Myocyte (in vitro differentiated cells): ENCODE data around the gene LY6G6C. TPM values are rescaled to one million over a fixed set of nuclear protein-coding genes. Genes with fewer than 3 reads are reported as not detected.
A peak's percentile ranks its signal among the peaks of the same experiment; 100 is the strongest.

Source experiments
- DNase-seq: peaks from one replicate; pipeline ENCODE4 v3.0.0-alpha.2; 2012; ENCODE audit warnings: low read depth
- total RNA-seq: library from RNA; depleted of rRNA; stranded (reverse); fragments of >200 nt; gene quantifications from 2 replicates; pipeline ENCODE4 v1.2.3, GENCODE V29; 2014

The LY6G6C gene
- total RNA-seq, 1 donor from 2014 or later = not detected

GRCh38 chr6:31727717-31728671, 6.4 kb upstream of the LY6G6C start:
- no peak for DNase-seq

DNA sequence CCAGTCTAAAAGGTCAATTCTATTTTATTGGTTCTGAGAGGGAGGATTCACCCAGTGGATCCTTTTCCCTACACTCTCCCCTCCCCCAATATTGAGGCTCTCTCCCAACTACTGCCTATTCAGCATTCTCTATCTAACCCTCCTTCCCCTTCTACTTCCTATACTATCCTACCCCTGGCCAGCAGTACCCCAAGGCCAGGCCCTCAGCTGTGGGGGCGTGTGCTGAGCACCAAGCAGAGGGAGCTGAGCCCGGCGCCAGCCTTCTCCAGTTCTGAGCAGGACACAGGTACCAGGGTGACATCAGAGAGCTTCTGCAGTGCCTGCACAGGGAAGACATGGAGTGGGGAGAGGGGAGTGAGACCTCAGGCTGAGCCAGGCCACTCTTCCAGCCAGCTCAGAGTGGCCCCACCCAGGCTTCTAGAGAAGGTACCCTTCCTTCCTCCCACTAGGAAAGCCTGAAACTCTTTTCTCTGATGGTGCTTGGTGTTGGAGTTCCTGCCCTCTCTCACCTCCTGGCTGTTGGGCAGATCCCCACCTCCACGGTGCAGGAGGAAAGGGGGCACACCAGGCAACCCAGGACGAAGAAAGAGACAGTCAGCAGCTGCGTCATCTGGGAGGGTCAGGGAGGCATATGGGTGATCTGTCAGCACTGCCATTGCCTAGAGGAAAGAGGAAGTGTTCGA, 5.6 kb upstream of the LY6G6C start:
- DNase-seq = no peak

DNA sequence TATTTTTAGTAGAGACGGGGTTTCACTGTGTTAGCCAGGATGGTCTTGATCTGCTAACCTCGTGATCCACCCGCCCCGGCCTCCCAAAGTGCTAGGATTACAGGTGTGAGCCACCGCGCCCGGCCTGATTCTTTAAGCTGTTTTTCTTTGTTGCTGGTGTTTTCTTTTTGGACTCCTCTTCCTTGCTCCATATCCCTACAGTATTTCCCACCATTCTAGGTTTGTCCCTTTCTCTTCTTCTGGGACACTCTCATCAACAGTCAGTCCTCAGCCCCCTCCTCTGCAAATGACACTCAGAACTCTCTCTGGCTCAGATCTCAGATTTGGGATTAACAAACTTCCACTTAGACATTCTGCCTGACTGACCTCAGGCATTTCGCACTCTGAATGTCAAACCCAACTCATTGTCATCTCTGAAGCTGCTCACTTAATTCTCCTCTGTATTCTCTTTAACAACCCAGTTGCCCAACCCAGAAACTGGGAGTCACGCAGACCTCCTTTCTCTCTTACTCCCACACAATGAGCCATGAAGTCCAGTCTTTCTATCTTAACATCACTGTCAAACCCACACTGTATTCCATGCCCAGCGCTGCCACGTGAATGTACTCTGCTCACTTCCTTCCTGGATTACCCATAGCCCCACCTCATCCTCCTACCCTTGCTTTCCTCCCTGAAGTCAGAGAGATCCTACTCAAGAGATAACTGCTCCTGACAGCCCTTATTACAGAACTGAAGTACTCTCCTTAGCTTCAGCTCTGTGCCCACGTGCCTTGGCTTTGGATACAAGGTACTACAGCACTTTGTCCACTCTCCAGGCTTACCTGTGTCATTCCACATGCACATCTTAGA, 4.2 kb upstream of the LY6G6C start:
- DNase-seq = no peak

DNA sequence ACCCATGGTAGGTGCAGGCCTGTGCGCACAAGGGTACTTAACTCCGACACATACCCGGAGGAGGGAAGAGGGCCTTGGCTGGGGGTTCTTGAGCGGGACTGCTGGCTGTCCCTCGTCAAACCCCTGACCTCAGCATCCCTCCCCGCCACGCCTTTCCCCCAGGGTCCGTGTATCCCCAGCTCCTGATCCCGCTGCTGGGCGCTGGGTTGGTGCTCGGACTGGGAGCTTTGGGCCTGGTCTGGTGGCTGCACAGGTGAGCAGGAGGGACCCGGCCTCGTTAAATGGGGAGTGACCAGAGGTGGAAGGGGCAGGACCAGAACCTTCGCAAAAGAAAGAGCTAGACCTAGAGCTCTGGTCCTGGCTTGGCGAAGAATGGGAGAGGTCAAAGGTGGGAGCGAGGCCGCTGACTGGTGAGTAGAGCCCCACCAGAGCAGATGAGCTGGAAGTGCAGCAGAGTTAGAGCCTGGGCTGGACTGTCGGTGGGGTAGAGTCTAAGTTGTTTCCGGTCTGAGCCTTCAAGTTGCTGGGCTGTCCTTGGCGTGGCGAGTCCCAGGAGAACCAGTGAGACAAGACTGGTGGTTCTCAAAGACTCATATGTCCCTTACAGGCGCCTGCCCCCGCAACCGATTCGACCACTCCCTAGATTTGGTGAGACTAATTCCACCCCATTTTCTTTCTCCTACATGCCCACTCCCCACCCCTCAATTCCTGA, 2.6 kb upstream of the LY6G6C start:
- DNase-seq = no peak

DNA sequence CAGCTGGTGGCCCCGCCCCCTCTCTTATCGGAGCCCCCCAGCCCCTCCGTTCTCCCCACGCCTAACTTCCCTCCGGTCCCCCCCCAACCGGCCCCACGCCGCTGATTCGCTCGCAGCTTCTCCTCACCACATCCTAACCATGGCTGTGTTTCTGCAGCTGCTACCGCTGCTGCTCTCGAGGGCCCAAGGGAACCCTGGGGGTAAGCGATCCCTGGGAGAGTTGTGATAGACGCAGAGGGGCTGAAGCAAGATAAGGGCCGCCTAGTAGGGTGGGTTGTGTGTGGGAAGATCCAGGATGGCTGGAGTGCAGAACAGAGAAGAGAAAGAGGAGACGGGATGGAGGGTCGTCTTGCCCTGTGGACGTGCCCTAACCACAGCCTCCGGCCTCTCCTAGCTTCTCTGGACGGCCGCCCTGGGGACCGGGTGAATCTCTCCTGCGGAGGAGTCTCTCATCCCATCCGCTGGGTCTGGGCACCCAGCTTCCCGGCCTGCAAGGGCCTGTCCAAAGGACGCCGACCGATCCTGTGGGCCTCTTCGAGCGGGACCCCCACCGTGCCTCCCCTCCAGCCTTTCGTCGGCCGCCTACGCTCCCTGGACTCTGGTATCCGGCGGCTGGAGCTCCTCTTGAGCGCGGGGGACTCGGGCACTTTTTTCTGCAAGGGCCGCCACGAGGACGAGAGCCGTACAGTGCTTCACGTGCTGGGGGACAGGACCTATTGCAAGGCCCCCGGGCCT, 1.9 kb upstream of the LY6G6C start, which contains the start of gene MPIG6B:
Gene MPIG6B, plus strand, starts transcription at position 129 of the 735 bp plus-strand sequence. Its CDS starts 11 bp downstream, at position 140.
- DNase-seq = no peak

DNA sequence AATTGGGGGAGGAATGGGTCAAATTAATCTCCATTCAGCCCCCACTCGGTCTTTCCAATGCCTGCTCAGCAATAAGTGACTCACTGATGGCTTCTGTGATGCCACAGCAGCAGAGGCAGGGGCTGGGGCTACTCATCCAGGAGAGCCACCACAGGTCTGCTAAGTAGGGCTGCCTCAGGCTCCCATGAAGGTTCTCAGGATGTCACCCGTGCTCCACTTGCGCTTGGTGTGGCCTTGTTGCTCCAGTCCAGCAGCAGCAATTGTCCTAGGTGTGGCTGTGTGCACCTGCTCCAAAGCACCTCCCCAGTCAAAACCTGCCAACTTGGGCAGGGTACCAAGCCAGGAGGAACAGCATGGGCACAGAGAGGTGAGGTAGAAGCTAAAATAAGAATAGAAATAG, 627 bp upstream of the LY6G6C start:
- DNase-seq = no peak

GRCh38 chr6:31720196-31720770, 1.3 kb downstream of the LY6G6C start:
- no peak for DNase-seq

- DNase-seq = no peak
These were observed 2.5 kb downstream of the LY6G6C start for GRCh38 chr6:31719001-31719400.

DNA sequence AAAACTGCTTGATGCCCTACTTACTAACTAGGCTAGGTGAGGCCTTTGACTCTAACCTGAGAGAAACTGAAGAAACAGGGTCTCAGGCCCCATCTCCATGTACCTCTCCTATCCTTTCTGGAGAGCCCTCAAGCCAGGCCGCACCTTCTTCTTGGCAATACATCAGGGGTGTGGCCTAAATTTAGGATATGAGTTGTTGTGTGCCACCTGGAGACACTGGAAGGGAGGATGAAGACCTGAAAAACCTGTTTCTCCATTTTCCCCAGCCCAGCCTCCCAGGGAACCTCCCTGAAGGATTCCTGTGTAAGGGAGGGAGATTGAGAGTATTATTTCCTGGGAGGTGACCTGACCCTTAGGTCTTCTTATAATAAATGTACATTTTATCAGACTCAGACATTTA, 3.3 kb downstream of the LY6G6C start:
- no peak for DNase-seq

- DNase-seq = no peak
These were observed 3.9 kb downstream of the LY6G6C start for GRCh38 chr6:31717499-31718222.

DNA sequence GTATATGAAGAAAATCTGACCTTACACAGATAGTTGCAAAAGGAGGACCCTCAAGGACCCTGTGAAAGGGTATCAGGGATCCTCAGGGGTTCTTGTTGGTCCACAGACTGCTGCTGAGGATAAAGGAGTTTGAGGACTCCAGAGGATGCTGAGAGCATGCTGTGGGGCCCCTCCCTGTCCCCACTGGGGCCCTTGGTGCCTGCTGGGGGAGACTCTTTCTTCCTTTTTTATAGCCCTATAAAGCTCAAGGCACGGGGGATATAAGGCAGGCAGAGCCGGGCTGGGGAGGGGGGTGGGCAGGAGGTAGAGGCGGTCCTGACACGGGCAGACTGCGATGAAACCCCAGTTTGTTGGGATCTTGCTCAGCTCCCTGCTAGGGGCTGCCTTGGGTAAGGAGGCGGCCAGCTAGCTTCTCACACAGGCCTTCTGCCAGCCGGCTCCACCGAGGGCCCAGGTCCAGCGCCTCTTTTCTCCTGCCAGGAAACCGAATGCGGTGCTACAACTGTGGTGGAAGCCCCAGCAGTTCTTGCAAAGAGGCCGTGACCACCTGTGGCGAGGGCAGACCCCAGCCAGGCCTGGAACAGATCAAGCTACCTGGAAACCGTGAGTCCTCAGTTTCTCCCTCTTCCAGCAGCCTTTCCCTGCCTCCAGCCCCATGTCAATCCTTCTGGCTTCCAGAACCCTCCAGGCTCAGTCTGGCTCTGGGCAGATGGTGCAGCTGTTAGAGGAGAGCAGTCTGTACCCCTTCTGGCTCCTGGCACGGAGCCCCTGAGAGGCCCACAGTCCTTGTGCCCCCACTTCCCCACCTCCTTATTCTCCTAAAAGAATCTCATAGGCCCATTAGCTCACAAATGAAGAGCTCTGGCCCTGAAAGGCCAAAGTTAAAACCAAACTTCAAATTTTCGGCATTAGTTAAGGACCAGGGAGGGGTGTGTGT, 6.3 kb downstream of the LY6G6C start, which contains the start of gene LY6G6D:
Gene LY6G6D, plus strand, starts transcription at position 327 of the 937 bp plus-strand sequence. Its CDS starts 8 bp downstream, at position 335.
- DNase-seq = no peak

DNA sequence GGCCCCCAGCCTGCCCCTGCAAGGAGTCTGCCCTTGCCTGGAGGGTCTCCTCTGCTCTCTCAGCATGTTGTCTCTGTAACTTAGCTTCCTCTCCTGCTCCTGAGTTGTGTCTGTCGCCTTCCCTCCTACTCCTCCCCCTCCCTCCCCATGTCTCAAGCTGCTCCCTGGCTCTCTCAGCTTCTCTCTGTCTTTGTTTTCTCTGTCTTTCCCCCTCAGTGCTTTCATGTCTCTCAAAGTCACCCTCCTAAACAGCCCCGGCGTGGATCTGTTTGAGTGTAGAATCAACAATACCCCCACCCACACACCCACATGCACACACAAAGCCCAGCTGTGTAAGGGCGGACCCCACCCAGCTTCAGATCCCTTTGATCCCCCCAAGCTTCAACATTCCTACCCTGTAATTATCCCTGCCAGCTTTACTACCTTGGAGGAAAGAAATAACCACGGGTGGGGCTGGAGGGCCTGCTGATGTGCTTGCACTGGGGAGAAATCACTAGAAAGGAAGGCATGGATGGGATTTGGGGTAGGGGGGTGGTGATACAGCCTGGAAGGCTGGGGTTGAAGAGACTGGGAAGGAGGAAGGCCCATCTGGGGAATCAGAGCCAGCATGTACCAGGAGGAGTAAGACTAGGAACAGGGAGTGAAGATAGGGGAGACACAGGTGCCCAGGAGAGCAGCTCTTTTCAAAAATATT, 7.4 kb downstream of the LY6G6C start:
- DNase-seq = no peak

GRCh38 chr6:31713465-31713864, 8.1 kb downstream of the LY6G6C start:
- DNase-seq = no peak

GRCh38 chr6:31712296-31712695, 9.2 kb downstream of the LY6G6C start:
- DNase-seq = peak; percentile 8

DNA sequence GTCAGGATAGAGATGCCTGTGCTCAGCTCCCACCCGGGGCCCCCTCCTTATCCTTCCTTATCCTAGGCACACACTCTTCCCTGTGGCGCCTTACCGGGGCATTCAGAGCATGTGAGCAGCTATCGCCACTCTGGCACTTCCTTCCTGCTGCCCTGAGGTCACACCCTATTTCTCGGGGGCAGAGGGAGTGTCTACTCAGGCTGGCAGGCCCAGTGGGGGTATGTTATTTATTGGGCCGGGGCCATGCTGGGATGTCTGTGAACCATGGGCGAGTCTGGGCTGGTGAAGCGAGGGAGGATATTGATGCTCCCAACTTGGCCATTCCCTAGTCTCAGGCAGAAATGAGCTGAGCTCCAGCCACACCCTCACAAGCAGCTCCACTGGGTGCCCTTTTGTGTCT, 10.3 kb downstream of the LY6G6C start:
- no peak for DNase-seq

DNA sequence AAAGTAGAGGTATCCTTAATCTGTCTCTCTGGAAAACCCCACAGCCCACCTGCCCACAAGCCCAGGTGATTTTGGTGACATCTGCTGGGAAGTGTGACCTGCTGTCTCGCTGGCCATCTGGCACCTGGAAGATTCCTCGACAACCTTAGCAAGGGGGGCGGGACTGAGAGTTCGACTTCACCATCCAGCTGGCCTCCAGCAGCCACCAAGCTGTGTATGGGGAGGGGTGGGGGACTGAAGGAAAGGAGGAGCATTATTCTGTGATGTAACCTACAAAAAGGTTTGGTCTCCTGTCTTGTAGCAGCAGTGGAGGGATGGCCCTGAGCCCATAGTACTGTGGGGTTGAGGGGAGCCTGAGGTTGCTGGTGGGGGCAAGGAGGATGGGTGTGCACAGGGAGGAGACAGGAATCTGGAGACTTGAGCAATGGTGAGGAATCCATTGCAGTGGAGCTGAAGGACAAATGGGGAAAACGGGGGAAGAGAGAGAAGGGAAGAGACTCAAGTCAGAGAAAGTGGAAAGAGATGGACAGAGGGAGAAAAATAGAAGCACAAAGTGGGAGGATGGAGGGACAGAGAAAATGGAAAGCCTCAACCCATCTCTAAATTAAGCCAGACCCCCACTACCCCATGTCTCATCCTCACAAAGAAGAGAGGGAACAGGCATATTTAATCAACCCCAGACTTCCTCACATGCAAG, 10.9 kb downstream of the LY6G6C start:
- no peak for DNase-seq
